ENCODE data around the gene IGF2BP3. TPM values are rescaled to one million over a fixed set of nuclear protein-coding genes. Genes with fewer than 3 reads are reported as not detected.

The IGF2BP3 gene
- total RNA-seq, 5 donors from 2014 or later (not counting 1 experiment from before 2014, with no cell fraction given), result 0.46 to 1.9 (median 0.55) TPM; not detected in 1

DNA sequence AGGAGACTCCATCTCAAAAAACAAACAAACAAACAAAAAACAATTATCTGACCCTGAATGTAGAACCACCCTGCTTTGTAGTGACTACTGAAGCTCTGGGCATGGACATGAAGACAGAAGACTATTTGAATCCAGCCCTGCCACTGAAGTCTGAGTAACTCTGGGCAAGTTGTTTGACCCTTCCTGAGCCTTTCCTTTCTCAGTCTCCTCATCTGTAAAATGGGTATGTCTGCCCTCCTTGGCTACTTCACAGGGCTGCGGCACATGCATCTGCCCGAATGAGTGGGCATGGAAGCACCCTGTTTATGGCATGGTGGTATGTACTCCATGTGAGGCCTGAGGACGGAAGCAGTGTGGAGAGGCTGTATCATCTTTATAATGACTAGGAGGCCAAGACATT, 193.3 kb downstream of the IGF2BP3 start:
- Histone ChIP-seq H3K27me3 (replicated peaks in 1 of 2; ENCODE audit: control insufficient read depth in 2 of 2, extremely low read depth in 1 of 2, insufficient read depth in 2 of 2, low read length in 1 of 2) (peaks cover 0 to 7% of the 10 kb centered on the region in 2 experiments), H3K4me3 (ENCODE audit: control insufficient read depth in 1 of 2, extremely low read depth in 1 of 2, low read length in 1 of 2) (no peak overlapping the region), H3K4me1 (ENCODE audit: control insufficient read depth in 1 of 2, extremely low read depth in 1 of 2, insufficient read depth in 2 of 2, low read length in 2 of 2) (peaks cover 0 to 7% of the 10 kb centered on the region in 2 experiments), H3K27ac (ENCODE audit: low read length) (no peak overlapping the region), H3K36me3 (ENCODE audit: control insufficient read depth in 2 of 2, extremely low read depth in 1 of 2, insufficient read depth in 1 of 2, low read length in 1 of 2) (no peaks in the 10 kb centered on the region), H3K9me3 (no peaks in the 10 kb centered on the region)
- Mint-ChIP-seq H3K36me3 (no peaks in the 10 kb centered on the region), H3K9me3 (no peaks in the 10 kb centered on the region), H3K27ac (no peak overlapping the region), H3K27me3 (peaks cover 0 to 3% of the 10 kb centered on the region in 2 donors), H3K4me3 (no peak overlapping the region), H3K4me1 (peaks cover 7 to 15% (median 13%) of the 10 kb centered on the region in 3 donors)
- CTCF ChIA-PET, result interaction anchor here in 1 of 2 donors (0.6 to 2.1 kb wide), 7 partner anchors 9 to 1070 kb away, joined by 3 to 8 read pairs (median 4); no protein-coding TSS in a partner anchor
- WGBS (ENCODE audit: insufficient coverage), result no CpG with 5 or more reads among the region's 3 CpGs
- no peak for ATAC-seq (replicated peaks in 1 of 4)
- POLR2A ChIA-PET, result no interaction called here
- DNase-seq, result no peak

DNA sequence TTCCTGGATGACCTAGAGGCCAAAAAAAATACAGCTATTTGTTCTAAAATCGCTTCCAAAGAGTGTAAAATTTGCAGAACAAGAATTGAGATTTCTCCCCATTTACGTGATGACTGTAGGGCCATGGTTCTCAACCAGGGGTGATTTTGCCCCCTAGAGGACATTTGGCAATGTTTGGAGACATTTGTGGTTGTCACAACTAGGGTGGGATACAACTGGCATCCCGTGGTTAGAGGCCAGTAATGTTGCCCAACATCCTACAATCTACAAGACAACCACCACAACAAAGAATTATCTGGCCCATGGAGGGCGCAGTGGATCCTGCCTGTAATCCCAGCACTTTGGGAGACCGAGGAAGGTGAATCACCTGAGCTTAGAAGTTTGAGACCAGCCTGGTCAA, 193.9 kb downstream of the IGF2BP3 start:
- H3K9me3 ChIP-seq, result no peaks in the 10 kb centered on the region
- no peak overlapping the region for H3K27ac Mint-ChIP-seq
- WGBS (ENCODE audit: insufficient coverage), result 75% methylated on average over 2 of the region's 5 CpGs
- H3K36me3 ChIP-seq (ENCODE audit: control insufficient read depth in 2 of 2, extremely low read depth in 1 of 2, insufficient read depth in 1 of 2, low read length in 1 of 2), result no peaks in the 10 kb centered on the region
- no peak overlapping the region for H3K27ac ChIP-seq (ENCODE audit: low read length)
- peaks cover 7 to 15% (median 13%) of the 10 kb centered on the region in 3 donors for H3K4me1 Mint-ChIP-seq
- ChIA-PET POLR2A (no interaction called here), CTCF (interaction anchor here (0.9 to 2.1 kb wide), 6 partner anchors 10 to 33 kb away, joined by 3 to 8 read pairs (median 4); no protein-coding TSS in a partner anchor)
- no peaks in the 10 kb centered on the region for H3K9me3 Mint-ChIP-seq
- no peak for DNase-seq
- H3K36me3 Mint-ChIP-seq, result no peaks in the 10 kb centered on the region
- H3K27me3 Mint-ChIP-seq, result peaks cover 0 to 3% of the 10 kb centered on the region in 2 donors
- no peak overlapping the region for H3K4me3 ChIP-seq (ENCODE audit: control insufficient read depth in 1 of 2, extremely low read depth in 1 of 2, low read length in 1 of 2)
- no peak overlapping the region for H3K4me3 Mint-ChIP-seq
- peaks cover 0 to 7% of the 10 kb centered on the region in 2 experiments for H3K27me3 ChIP-seq (replicated peaks in 1 of 2; ENCODE audit: control insufficient read depth in 2 of 2, extremely low read depth in 1 of 2, insufficient read depth in 2 of 2, low read length in 1 of 2)
- ATAC-seq (replicated peaks in 1 of 4), result no peak
- peaks cover 0 to 7% of the 10 kb centered on the region in 2 experiments for H3K4me1 ChIP-seq (ENCODE audit: control insufficient read depth in 1 of 2, extremely low read depth in 1 of 2, insufficient read depth in 2 of 2, low read length in 2 of 2)

DNA sequence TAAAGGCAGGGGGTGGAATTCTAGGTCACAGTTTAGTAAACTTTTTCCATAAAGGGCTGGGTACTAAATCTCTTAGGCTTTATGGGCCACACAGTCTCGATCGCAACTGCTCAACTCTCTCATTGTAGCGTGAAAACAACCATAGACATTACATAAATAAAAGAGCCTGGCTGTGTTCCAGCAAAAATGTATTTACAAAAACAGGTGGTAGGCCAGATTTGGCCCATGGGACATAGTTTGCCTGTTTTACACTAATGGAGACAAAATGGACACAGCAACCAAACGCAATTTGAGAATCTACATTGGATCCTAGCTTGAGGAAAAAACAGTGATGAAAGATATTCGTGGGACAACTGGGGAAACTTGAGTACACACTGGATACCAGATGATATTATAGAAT, 194.4 kb downstream of the IGF2BP3 start:
- H3K4me1 ChIP-seq (ENCODE audit: control insufficient read depth in 1 of 2, extremely low read depth in 1 of 2, insufficient read depth in 2 of 2, low read length in 2 of 2), result peaks cover 0 to 7% of the 10 kb centered on the region in 2 experiments
- ATAC-seq (replicated peaks in 1 of 4) (no peak), DNase-seq (no peak)
- H3K4me3 ChIP-seq (ENCODE audit: control insufficient read depth in 1 of 2, extremely low read depth in 1 of 2, low read length in 1 of 2), result no peak overlapping the region
- 100% methylated on average over 1 of the region's 5 CpGs for WGBS (ENCODE audit: insufficient coverage)
- ChIA-PET CTCF (interaction anchor here (0.6 to 2.1 kb wide), 6 partner anchors 12 to 44 kb away, joined by 3 to 8 read pairs (median 4); no protein-coding TSS in a partner anchor), POLR2A (no interaction called here)
- no peaks in the 10 kb centered on the region for H3K36me3 ChIP-seq (ENCODE audit: control insufficient read depth in 2 of 2, extremely low read depth in 1 of 2, insufficient read depth in 1 of 2, low read length in 1 of 2)
- Mint-ChIP-seq H3K9me3 (no peaks in the 10 kb centered on the region), H3K36me3 (no peaks in the 10 kb centered on the region), H3K27me3 (peaks cover 0 to 3% of the 10 kb centered on the region in 2 donors), H3K4me1 (peaks cover 7 to 15% (median 13%) of the 10 kb centered on the region in 3 donors), H3K4me3 (no peak overlapping the region), H3K27ac (no peak overlapping the region)
- no peaks in the 10 kb centered on the region for H3K9me3 ChIP-seq
- peaks cover 0 to 7% of the 10 kb centered on the region in 2 experiments for H3K27me3 ChIP-seq (replicated peaks in 1 of 2; ENCODE audit: control insufficient read depth in 2 of 2, extremely low read depth in 1 of 2, insufficient read depth in 2 of 2, low read length in 1 of 2)
- H3K27ac ChIP-seq (ENCODE audit: low read length), result no peak overlapping the region

GRCh38 chr7:23273141-23273599, 197.1 kb downstream of the IGF2BP3 start:
- Mint-ChIP-seq H3K4me3 (peak overlapping the region; percentile 46 to 50 (median 47)), H3K27me3 (peaks cover 4 to 13% of the 10 kb centered on the region in 2 donors), H3K36me3 (no peaks in the 10 kb centered on the region), H3K27ac (no peak overlapping the region), H3K9me3 (no peaks in the 10 kb centered on the region), H3K4me1 (peaks cover 7 to 15% (median 13%) of the 10 kb centered on the region in 3 donors)
- ChIA-PET POLR2A (interaction anchor here in 1 of 2 donors (0.5 to 0.6 kb wide), 2 partner anchors 413 to 1294 kb away, joined by 3 to 5 read pairs; no protein-coding TSS in a partner anchor), CTCF (interaction anchor here (0.5 to 4.4 kb wide), 44 partner anchors 10 to 1813 kb away, joined by 3 to 41 read pairs (median 4); partner anchors contain the start of genes MALSU1 (in 1 of the 2) and NUP42 (in 1 of the 2))
- H3K36me3 ChIP-seq (ENCODE audit: control insufficient read depth in 2 of 2, extremely low read depth in 1 of 2, insufficient read depth in 1 of 2, low read length in 1 of 2), result no peaks in the 10 kb centered on the region
- WGBS (ENCODE audit: insufficient coverage), result 0% methylated on average over 2 of the region's 11 CpGs
- no peak overlapping the region for H3K27ac ChIP-seq (ENCODE audit: low read length)
- H3K9me3 ChIP-seq, result no peaks in the 10 kb centered on the region
- peak; percentile 98 to 99 (median 98) for ATAC-seq (replicated peaks in 1 of 4)
- peaks cover 0 to 8% of the 10 kb centered on the region in 2 experiments for H3K27me3 ChIP-seq (replicated peaks in 1 of 2; ENCODE audit: control insufficient read depth in 2 of 2, extremely low read depth in 1 of 2, insufficient read depth in 2 of 2, low read length in 1 of 2)
- DNase-seq, result peak; percentile 67 to 92 (median 84)
- H3K4me1 ChIP-seq (ENCODE audit: control insufficient read depth in 1 of 2, extremely low read depth in 1 of 2, insufficient read depth in 2 of 2, low read length in 2 of 2), result peaks cover 0 to 7% of the 10 kb centered on the region in 2 experiments
- H3K4me3 ChIP-seq (ENCODE audit: control insufficient read depth in 1 of 2, extremely low read depth in 1 of 2, low read length in 1 of 2), result no peak overlapping the region

- CTCF ChIA-PET, result interaction anchor here (0.6 to 4.4 kb wide), 29 partner anchors 9 to 443 kb away, joined by 3 to 41 read pairs (median 4); partner anchors contain the start of genes MALSU1 (in 1 of the 2) and NUP42 (in 1 of the 2)
- H3K36me3 Mint-ChIP-seq, result no peaks in the 10 kb centered on the region
- no peaks in the 10 kb centered on the region for H3K9me3 Mint-ChIP-seq
- no peak overlapping the region for H3K4me3 ChIP-seq (ENCODE audit: control insufficient read depth in 1 of 2, extremely low read depth in 1 of 2, low read length in 1 of 2)
- peaks cover 0 to 7% of the 10 kb centered on the region in 2 experiments for H3K4me1 ChIP-seq (ENCODE audit: control insufficient read depth in 1 of 2, extremely low read depth in 1 of 2, insufficient read depth in 2 of 2, low read length in 2 of 2)
- no peaks in the 10 kb centered on the region for H3K36me3 ChIP-seq (ENCODE audit: control insufficient read depth in 2 of 2, extremely low read depth in 1 of 2, insufficient read depth in 1 of 2, low read length in 1 of 2)
- ATAC-seq (replicated peaks in 1 of 4) (no peak), DNase-seq (no peak)
- H3K27me3 ChIP-seq (replicated peaks in 1 of 2; ENCODE audit: control insufficient read depth in 2 of 2, extremely low read depth in 1 of 2, insufficient read depth in 2 of 2, low read length in 1 of 2), result peaks cover 0 to 8% of the 10 kb centered on the region in 2 experiments
- H3K4me3 Mint-ChIP-seq, result no peak overlapping the region
- H3K27ac ChIP-seq (ENCODE audit: low read length), result no peak overlapping the region
- H3K9me3 ChIP-seq, result no peaks in the 10 kb centered on the region
- H3K4me1 Mint-ChIP-seq, result peaks cover 7 to 15% (median 13%) of the 10 kb centered on the region in 3 donors
- peaks cover 4 to 13% of the 10 kb centered on the region in 2 donors for H3K27me3 Mint-ChIP-seq
- POLR2A ChIA-PET, result no interaction called here
- 100% methylated on average over 2 of the region's 2 CpGs for WGBS (ENCODE audit: insufficient coverage)
- no peak overlapping the region for H3K27ac Mint-ChIP-seq
Measured at GRCh38 chr7:23272275-23272674, 198.0 kb downstream of the IGF2BP3 start.

- DNase-seq (no peak), ATAC-seq (replicated peaks in 1 of 4) (no peak)
- WGBS (ENCODE audit: insufficient coverage), result 76% methylated on average over 3 of the region's 4 CpGs
- H3K36me3 Mint-ChIP-seq, result no peaks in the 10 kb centered on the region
- peaks cover 0 to 7% of the 10 kb centered on the region in 2 experiments for H3K4me1 ChIP-seq (ENCODE audit: control insufficient read depth in 1 of 2, extremely low read depth in 1 of 2, insufficient read depth in 2 of 2, low read length in 2 of 2)
- H3K27me3 ChIP-seq (replicated peaks in 1 of 2; ENCODE audit: control insufficient read depth in 2 of 2, extremely low read depth in 1 of 2, insufficient read depth in 2 of 2, low read length in 1 of 2), result peaks cover 0 to 15% of the 10 kb centered on the region in 2 experiments
- H3K4me3 ChIP-seq (ENCODE audit: control insufficient read depth in 1 of 2, extremely low read depth in 1 of 2, low read length in 1 of 2), result no peak overlapping the region
- H3K9me3 ChIP-seq, result no peaks in the 10 kb centered on the region
- ChIA-PET POLR2A (no interaction called here), CTCF (interaction anchor here (0.6 to 1.7 kb wide), 4 partner anchors 9 to 252 kb away, joined by 3 to 4 read pairs (median 3); no protein-coding TSS in a partner anchor)
- H3K27ac ChIP-seq (ENCODE audit: low read length), result no peak overlapping the region
- peaks cover 7 to 15% (median 13%) of the 10 kb centered on the region in 3 donors for H3K4me1 Mint-ChIP-seq
- no peak overlapping the region for H3K27ac Mint-ChIP-seq
- peaks cover 4 to 13% of the 10 kb centered on the region in 2 donors for H3K27me3 Mint-ChIP-seq
- H3K36me3 ChIP-seq (ENCODE audit: control insufficient read depth in 2 of 2, extremely low read depth in 1 of 2, insufficient read depth in 1 of 2, low read length in 1 of 2), result no peaks in the 10 kb centered on the region
- H3K4me3 Mint-ChIP-seq, result no peak overlapping the region
- H3K9me3 Mint-ChIP-seq, result no peaks in the 10 kb centered on the region
Measured at GRCh38 chr7:23268746-23269145, 201.5 kb downstream of the IGF2BP3 start.

Data from T-cell (primary cell).